NCI-H82 (cell line): ENCODE results near the gene FBXO10.
"Not testable (repeated sequence)": the region's sequence is repeated elsewhere in the genome, so short reads cannot be mapped to it uniquely, and the experiment has no call there.

Experiments used
- DNase-seq: peaks from one replicate; lab custom pipeline; 2025; lab: John Stamatoyannopoulos, UW

The FBXO10 gene

DNA sequence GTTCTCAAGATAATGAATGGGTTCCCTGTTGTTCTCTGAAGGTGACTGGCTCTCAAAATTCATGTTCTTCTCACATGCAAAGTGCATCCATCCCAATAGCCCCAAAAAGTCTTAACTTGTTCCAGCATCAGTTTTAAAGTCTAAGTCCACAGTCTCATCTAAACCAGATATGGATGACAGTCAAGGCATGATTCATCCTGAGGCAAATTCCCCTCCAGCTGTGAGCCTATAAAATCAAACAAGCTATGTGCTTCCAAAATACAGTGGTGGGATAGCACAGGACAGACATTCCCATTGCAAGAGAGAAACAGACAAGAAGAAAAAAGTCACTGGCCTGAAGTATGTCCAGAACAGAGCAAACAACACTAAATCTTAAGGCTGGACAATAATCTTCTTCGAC, 25.4 kb downstream of the FBXO10 start:
- no peak for DNase-seq

DNA sequence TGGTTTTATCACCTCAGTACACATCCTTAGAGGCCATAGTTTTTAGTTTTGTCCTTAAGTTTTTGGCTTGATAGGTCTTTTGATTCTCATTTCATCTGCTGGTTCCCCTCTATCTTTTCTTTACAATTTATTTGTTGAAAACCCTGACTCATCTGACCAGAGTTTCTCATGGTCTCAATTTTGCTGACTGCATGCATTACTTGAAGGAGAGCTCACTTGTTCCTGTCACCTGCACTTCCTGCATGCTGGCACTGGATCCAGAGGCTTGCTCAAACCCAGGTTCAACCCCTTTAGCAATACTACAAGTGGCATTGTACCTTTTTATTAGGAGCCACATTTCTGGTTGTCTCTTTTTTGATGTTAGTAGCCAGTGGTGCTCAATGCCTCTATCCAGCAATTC, 26.7 kb downstream of the FBXO10 start:
- DNase-seq, result no peak

DNA sequence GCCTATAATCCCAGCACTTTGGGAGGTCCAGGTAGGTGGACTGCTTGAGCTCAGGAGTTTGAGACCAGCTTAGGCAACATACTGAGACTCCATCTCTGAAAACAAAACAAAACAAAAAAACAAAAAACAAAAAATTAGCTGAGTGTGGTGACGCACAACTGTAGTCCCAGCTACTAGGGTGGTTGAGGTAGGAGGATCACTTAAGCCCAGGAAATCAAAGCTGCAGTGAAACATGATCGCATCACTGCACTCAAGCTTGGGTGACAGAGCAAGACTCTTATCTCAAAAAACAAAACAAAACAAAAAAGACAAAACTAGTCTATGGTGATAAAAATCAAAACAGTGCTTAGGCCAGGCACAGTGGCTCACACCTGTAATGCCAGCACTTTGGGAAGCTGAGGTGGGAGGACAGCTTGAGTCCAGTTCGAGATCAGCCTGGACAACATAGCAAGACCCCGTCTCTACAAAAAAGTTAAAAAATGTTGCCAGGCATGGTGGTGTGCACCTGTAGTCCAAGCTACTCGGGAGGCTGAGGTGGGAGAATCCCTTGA, 28.8 kb downstream of the FBXO10 start:
- DNase-seq, result no peak

DNA sequence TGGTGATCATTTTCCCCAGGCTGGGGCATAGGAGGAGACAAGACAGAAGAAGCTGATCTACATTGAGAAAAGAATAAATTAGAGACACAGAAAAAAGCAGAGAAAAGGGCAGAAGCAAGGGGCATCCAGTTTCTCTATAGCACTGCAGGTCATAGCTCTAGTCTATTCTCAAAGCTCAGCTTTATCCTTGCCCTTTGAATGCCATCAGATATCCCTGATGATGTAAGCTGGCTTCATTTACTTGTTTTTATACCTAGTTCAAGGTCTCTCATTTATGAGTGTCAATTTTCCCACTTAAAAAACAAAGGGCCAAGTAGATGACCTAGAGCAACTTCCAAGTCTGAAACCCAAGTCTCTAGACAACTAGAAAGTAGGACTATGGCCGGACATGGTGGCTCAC, 32.7 kb downstream of the FBXO10 start:
- DNase-seq, result no peak

DNA sequence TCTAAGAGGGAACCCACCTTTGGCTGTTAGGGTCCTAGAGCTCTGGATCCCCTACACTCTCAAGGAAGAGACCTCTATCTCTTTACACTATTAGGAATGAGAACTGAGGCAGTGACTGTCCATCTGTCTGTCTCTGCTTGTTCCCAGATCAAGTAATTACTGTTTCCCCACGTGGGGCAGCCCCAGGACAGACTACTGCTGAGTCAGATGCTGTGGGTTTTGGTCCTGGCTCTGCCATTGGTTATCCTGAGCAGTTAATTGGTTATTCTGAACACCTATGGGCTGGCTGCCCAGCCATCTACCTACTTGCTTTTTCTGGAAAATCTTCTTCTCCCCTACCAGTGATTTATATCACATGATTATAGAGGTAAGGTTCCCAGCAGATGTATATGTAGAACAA, 33.3 kb downstream of the FBXO10 start:
- DNase-seq, result no peak

DNA sequence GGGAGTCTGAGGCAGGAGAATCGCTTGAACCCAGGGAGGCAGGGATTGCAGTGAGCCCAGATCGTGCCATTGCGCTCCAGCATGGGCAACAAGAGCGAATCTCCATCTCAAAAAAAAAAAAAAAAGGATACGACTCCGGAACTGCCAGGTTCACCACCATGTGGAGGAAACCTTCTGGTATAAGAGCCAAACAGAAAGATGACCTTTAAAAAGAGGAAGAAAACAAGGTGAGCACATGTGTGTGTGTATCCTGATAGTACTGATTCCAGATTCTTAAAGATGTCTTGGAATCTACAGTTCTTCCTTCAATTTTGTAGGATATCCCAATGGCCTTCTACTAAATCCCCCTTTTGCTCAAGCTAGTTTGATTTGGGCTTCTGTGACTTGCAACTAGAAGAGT, 33.7 kb downstream of the FBXO10 start:
- no peak for DNase-seq

DNA sequence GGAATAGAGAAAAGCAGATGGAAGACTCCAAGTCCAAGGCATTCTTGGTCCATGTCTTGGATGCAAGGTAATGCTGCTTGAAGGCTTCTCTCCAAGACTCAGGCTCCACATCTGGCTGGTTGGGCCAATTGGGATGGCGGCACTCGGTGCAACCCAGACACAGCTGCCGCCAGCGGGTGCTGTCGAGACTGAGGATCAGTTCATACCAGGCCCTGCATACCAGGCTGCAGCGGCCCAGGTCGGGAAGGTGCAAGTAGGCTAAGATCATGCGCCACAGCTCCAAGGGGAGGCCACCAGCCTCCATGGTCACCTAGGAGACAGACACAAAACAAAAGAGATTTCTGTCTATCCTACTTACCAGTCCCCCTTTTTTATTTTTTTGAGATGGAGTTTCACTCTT, 34.7 kb downstream of the FBXO10 start:
- DNase-seq, result no peak

DNA sequence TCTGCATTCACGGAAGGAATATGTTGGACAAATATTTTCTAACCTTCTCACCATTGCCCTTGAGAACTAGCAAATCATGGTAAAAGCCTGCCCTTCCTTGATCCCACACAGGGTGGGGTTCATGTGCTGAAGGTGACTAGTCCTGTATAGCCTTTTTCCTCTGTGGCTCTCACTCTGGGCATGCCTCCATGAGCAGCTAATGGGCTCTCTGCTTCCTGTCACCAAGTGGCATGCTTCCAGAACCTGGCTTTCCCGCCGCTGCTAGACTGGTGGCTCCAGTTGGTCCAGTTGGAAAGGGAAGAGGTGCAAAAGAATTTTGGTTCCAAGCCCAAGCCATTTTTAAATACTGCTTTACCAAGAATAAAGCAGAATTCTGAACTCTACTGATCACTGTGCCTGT, 35.5 kb downstream of the FBXO10 start:
- no peak for DNase-seq

DNA sequence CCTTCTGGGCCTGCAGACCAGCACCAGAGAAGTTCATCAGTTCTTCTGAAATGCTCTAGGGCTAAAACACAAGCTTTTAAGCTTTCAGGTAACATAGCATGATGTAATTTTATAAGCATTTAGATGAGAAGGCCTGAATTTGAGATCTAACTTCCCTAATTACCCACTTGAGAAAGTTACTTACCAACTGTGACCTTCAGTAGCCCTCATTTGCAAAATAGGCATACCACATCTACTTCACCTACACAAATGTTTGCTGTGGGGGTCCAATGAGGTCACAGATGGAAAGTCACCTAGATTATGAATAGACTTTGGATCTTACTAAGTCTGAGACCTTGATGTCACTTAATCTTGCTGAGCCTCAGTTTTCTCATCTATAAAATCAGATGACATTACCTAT, 36.5 kb downstream of the FBXO10 start:
- DNase-seq, result no peak

DNA sequence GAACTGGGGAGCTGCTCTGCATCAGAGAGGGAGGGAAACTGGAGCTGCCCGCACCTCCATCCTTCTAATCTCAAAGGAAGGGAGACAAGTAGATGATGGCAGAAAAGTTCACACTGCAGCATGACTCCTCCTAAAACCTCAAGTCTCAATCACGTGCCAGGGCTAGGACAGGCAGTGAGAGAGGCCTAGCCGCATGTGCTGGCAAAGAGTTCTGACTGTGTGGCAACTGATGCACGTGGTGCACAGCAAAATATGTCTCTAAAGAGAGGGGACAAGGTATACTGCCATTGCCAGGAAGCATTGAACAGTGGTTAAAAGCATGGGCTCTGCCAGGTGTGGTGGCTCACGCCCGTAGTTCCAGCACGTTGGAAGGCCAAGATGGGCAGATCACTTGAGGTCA, 38.1 kb downstream of the FBXO10 start:
- no peak for DNase-seq

DNA sequence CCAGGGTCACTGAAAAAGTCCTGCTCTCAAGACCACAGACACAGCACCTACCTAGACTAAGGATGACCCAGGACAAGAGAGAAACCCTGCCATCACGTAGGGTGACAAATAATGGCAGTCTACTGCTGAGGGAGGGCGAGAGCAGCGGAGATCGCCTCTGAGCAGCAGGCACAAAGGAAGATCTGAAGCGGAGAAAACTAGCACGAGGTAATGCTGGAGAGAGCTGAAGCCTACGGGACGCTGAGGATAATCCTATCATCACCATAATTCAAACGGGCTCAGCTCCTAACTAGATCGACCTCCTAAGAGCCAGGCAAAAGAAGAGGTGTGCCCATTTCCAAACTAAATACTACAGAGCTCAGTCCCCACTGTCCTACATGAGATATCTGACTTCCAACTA, 41.3 kb downstream of the FBXO10 start:
- DNase-seq, result peak; percentile 89

DNA sequence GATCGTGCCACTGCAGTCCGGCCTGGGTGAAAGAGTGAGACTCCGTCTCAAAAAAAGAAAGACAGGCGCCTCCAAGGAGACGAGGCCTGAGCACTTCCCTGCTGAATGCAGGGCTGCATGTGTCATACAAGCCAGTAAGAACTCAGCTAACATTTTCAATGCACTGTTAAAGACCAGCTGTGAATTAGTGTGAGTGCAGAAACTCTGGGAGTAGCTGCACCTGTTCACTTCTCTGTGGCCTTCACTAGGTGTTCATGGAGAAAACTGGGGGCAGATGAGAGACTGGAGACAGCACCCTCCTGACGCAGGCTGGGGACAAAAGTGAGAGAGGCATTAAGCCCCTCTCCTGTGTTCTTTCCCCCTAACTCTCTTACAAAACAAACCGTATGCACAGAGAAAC, 41.8 kb downstream of the FBXO10 start:
- peak; percentile 24 for DNase-seq

DNA sequence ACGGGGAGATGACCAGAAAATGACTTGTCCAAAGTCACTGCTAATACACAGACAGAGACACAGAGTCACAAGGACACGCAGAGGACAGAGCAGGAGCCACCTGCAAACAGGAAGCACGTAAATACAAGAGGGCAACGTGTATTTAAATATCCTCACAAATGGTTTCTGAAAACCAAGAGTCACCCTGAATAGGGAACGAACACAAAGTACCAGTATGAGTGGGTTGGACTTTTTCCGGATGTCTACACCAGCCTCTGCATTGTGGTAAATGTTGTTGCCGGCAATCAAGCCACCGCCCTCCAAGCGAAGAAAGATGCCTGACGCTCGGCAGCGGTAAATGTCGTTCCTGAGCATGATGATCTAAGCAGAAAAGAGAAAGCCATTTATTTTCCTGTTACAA, 44.5 kb downstream of the FBXO10 start:
- no peak for DNase-seq

DNA sequence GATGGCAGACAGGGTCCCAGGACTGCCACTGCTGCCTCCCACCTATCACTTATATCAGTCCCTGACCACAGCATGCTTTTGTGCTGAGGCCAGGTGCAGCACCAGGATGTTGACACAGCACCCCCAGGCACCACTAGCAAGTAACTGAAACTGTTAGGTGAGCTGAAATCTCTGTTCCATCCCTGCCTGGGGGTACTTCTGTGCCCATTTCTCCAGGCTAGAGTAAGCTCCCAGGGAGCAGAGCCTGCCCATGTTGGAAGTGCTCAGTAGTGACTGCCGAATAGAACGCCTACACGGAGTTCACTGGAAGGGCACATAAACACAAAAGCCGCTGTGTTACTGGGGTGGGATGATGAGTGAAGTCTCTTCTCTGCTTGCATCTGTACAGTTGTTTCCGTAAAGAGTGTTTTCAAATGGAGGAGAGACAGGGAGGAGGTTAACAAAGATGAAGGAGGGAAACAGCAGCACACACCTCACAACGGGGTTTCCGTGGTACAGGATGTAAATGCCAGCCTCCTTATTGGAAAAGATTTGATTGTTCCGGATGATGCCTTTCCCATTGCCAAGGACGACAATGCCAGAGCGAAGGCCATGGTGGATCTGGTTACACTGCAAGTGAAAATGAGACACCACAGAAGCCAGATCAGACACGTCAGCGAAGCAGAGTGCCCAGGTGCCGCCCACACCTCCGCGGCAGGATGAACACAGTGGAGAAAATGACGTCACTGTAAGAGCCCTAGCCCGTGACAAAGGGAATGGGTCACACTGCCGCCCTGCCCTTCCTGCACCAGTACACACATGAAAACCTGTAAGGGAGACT, 47.3 kb downstream of the FBXO10 start:
- no peak for DNase-seq

DNA sequence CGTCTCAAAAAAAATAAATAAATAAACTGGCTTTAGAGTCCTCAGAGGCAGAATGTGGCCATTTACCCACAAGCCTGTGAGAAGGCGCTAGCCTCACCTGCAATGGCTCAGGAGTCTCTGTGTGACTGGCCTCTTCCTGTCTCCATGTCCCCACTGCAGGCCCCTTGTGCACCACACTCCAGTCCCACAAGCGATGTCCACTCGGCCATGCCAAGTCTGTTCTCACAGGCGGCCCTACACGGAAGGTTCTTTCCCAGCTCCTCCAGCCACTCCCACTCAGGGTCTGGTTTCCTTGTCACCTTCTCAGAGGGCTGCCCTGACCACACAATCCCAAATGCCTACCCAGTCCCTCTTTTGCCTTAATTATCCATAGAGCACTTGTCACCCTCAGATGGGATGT, 52.3 kb downstream of the FBXO10 start:
- no peak for DNase-seq

DNA sequence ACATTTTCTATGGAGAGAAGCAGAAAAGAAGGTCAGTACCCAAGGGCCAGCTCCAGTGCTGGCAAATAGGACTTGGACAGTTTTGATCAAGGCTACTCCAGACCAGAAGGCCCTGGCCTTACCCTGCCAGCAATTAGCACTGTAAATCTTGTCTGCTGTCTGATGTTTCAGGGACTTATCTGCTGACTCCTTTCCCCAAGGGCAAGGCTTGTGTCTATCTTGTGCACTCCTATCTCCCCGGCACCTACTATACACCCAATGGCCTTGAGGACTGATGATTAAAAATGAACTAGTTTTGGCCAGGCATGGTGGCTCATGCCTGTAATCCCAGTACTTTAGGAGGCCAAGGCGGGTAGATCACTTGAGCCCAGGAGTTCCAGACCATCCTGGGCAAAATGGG, 53.2 kb downstream of the FBXO10 start:
- DNase-seq, result no peak

DNA sequence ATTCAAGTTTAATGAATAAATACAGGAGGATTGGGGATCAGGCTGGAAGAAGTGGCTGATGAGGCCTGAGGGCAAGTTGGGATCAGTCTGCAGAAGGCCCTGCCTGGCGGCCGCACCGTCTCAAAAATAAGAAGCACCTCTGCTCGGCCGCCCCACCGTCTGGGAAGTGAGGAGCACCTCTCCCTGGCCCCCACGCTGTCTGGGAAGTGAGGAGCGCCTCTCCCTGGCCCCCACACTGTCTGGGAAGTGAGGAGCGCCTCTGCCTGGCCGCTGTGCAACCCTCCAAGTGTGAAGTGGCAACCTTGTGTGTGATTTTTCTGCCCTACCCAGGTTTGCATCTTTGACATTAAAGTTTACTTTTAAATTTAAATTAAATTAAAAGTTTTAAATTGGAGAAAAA, 55.1 kb downstream of the FBXO10 start:
- DNase-seq, result no peak

DNA sequence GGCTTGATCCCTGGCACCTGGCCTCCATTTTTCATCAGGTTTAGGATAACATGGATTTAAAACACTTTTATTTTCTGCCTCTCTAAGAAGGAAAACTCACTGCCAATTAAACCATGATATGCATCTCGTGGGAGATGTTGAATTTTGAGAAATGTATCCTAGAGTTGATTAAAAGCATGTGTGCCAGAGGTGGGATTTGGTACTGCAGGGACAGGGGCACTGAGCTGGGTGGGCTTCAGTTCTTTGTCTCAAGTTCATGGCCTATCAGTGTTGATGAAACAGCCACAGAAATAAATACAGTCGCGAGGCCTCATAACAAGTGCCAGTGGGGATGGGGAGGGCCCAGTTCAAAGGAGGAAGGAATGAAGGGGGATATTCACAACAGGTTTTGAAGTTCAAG, 55.5 kb downstream of the FBXO10 start:
- DNase-seq, result no peak

DNA sequence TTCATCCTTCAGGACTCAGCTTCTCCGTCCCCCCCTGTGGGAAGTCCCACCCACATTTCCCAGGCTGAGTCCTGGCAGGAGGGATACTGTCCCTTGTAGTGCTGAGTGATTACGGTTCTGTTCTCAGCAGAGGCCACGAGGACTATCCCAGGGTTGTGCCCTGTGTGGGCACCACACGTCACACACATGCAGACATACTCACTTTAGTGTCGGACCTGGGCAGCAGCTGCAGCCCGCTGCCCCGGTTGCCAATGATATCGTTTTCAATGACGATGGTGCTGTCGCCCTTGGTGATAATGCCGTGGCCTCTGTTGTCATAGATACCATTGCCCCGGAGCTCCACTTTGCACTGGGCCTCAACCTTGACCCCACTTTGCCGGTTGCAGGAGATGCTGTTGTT, 58.3 kb downstream of the FBXO10 start:
- DNase-seq, result no peak

DNA sequence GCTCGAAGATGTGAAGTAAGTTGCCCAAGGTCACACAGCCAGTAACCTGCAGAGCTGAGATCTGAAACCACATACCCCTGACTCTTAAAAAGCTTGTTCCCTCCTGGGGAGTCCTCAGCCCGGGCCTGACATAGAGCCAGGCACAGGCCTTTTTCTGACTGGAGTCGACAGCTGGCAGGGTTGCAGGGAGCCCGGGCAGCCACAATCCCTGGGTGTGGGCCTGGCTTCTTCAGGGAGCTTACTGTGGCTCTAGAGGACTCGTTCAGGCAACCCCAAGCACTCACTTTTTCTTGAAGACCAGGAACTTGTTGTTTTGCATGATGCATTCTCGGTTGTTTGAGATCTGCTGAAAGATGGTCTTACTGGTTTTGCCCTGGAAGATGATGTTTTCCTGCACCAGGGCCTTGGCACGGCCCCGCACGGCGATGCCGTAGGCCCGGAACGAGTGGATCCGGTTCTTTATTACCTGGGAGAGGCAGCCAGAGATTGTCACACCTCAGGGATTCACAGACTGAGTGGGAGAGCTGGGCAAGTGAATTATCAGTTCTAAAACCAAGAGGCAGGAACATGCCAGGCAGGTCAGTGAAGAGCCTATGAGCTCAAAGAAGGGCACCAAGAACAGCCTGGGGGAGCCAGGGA, 60.4 kb downstream of the FBXO10 start:
- DNase-seq, result peak; percentile 25

DNA sequence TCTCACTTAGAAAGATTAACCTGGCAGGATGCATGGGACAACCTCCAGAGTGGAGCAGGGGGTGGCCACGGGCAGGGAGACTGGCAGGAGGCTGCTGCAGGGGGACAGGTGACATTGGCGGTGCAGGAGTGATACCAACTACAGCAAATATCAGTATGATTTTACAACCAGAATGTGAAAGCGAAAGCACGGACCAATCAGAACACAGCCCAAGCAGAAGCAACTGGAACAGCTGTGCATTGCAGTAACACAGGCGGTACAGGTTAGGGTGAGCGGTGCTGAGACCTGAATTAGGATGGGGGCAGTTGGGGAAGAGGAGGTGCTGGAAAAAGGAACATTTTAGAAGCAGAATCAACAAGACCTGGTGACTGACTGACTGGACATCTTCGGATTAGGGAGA, 61.2 kb downstream of the FBXO10 start:
- DNase-seq, result no peak

DNA sequence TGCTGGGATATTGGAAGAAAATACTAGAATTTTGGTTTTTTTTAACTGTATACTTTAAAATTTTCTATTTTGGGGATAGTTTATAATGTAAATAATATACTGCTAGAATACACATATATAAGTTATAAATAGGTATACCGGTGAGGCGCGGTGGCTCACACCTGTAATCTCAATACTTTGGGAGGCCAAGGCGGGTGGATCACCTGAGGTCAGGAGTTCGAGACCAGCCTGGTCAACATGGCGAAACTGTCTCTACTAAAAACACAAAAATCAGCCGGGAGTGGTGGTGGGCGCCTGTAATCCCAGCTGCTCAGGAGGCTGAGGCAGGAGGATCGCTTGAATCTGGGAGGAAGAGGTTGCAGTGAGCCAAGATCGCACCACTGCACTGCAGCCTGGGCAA, 61.8 kb downstream of the FBXO10 start:
- DNase-seq, result not testable (repeated sequence)

DNA sequence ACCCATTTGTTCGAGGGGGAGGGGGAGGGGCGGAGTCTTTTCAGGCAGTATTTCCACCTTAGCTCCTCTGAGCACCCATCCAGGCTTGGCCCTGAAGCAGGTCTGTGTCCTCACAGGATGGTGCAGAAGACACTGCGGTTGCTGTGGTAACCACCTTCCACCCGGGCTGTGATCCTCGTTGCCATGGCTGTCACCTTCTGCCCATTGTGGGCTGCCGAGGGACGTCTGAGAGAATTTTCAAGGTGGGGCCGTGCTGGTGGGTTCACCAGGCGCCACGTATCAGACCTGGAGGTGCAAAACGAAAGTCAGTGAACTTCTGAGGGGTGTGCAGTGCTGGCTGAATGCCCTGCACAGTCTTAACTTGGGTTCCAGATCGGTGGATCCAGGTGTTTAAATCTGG, 63.7 kb downstream of the FBXO10 start:
- DNase-seq, result no peak
